HT1080 (cell line): ENCODE data around the gene TFF2. TPM values are rescaled to one million over a fixed set of nuclear protein-coding genes. Genes with fewer than 3 reads are reported as not detected.
A peak's percentile ranks its signal among the peaks of the same experiment; 100 is the strongest.

Source experiments
- DNase-seq: peaks from one replicate; pipeline ENCODE4 v3.0.0-alpha.2; 2015; ENCODE audit warnings: low read depth
- total RNA-seq: library from RNA; depleted of rRNA; stranded (reverse); fragments of >200 nt; shearing (Covaris generic); gene quantifications from 2 replicates; pipeline ENCODE4 v1.2.3, GENCODE V29; 2014

TFF2 gene
- total RNA-seq, 1 experiment from 2014 or later: not detected

DNA sequence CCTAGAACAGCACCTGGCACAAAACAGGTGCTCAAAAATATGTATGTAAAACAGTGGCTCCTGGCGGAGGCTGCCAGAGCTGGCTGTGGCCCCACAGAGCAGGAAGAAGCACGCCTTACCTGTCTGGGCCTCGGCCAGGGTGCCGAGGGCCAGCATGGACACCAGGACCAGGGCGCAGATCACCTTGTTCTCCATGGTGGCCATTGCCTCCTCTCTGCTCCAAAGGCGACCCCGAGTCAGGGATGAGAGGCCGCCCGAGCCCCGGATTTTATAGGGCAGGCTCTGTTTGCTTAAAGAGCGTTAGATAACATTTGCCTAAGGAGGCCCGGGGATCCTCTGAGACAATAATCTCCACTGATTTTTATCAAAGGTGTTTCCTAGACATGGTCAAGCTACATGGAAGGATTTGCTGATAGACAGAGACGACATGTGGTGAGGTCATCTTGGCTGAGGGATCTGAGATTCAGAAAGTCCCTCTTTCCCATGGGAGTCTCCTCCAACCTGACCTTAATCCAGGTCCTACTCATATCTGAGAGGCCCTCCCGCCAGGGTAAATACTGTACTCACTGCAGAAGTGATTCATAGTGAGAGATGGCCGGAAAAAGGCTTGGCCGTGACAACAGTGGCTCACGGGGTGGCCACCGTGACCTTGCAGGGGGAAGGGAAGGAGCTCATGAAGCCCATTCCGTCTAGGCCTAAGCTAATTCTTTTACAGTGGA lies 15.7 kb upstream of the TFF2 start, which contains the start of gene TFF1:
Gene TFF1 (minus strand): TSS at position 244 of the 719 bp plus-strand sequence. CDS start 40 bp downstream, at position 204.
- DNase-seq: peak; percentile 69

DNA sequence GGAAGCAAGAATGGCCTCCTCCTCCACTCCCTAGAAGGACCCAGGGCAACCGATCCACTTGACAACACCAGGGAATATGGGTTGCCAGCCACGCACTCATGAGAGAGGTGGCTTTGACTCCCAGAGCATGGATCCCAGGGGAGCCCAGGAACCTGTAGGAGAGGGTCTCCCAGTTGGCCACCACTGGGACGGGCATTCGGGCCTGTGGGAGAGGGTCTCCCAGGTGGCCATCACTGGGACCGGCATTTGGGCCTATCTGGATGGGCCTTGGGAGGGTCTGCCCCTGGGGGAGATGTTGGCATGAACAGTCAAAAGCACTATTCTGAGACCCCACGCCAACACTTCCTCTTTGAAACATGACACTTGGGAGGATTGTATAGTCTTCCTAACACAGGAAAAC lies 15.0 kb upstream of the TFF2 start:
- no peak for DNase-seq

DNA sequence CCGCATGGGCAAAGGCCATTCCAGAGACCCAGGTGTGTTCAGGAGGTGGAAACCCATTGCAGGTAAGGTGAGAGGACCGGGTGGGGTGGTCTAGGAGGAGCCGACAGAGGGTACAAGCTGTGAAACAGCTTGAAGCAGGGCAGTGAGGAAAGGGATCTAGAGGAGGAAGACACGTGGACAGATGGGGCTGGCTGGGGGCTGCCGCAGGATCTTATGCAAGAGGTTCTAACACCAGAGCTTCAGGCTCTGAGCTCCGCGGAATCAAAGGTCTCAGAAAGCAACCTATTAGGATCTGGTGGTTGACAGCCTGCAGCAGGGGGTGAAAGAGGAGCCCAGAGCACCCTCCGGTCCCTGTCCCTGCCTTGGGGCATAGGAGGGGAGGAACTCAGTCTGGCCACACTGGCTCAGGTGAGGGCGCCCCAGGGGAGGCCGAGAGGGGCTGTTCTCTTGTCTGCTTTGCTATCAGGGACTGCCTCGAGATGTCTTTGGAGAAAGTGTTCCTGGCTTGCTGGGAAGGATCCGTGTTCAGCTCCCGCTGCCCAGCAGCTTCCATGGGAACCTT lies 13.6 kb upstream of the TFF2 start:
- DNase-seq: no peak

DNA sequence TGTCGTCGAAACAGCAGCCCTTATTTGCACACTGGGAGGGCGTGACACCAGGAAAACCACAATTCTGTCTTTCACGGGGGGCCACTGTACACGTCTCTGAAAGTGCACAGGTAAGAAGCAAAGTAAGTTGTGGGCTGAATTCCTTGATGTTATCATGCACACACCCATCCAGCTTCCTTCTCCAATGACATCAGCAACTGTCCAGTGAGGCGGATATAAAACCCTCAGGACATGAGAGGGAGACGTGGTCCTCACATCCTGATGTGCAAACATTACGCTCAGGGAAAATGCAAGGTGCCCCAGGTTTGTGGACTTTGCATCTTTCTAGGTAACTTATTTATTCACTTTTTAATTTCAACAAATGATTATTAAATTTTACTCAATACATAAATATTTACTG lies 12.5 kb upstream of the TFF2 start:
- no peak for DNase-seq

DNA sequence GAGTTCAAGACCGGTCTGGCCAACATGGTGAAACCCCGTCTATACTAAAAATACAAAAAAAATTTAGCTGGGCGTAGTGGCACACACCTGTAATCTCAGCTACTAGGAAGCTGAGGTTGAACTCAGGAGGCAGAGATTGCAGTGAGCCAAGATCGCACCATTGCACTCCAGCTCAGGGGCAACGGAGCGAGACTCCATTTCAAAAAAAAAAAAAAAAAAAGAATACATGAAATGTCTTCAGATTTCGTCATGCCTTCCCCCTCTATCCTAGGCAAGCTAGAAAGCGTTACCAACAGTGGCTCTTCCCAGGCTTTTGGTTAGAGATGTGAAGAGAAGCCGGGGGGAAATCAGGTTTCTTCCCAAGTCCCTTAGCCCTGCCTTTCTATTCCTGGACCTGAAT lies 11.9 kb upstream of the TFF2 start:
- DNase-seq: no peak

DNA sequence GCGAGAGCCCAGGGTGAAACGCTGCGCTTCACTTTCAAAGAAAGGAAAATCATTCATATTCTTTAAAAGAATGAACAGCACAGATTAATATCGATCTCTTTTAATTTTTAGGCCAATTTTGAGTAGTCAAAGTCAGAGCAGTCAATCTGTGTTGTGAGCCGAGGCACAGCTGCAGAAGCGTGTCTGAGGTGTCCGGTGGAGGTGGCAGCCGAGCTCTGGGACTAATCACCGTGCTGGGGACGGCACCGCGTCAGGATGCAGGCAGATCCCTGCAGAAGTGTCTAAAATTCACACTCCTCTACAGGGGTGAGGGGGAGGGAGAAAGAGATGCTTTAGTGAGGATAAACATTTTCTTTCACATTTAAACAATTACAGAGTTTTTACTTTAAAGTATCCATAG lies 11.4 kb upstream of the TFF2 start:
- no peak for DNase-seq

DNA sequence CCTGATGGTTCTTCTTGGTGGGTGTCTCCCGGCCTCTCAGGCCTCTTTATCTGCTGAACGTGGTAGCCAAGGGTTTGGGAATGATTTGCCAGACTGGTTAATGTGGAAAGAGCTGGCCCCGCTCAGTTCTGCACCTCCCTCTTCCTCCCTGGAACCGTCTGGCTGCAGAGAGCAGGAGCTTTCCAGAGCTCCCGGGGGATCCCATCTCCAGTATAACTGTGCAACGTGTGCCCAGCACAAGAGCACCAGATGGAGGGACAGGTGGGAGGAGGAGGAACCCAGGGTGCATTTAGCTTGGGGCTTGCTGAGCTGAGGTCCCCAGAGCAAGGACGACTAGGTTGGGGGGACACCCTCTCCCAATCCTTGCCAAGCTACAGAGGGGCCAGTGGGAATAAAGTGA lies 10.5 kb upstream of the TFF2 start:
- no peak for DNase-seq

DNA sequence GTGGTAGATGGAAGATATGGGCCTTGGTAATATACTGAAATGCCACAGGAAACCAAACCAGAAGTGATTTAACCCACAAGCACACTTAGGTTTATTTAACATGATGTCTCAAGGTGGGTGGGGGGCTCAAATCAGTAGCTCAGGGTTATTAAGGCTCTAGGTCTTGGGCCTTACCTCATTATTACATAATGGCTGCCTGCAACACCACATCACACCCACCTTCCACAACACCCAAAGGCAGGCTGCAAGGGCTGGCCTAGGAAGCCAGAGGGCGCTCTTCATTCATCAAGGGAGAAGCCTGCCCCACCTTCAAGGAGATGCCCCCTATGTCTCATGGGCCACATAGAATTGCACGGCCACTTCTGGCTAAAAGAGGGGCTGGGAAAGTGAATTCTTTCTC lies 9.5 kb upstream of the TFF2 start:
- DNase-seq: no peak

DNA sequence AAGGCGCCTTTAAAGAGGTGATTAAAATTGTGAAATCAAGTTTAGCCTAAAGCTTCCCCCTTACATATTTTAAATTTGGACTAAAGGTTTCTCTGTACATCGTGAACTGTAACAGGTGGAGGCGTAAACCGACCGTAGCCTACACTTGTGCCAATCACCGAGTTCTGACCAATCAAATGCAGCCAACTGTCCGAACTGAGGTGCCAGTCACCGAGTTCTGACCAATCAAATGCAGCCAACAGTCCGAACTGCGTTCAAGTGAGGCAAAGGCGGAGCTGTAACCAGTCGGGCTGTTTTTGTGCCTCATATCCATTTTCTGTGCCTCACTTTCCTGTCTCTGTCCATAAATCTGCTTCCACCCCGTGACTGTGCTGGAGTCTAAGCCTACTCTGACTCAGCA lies 8.1 kb upstream of the TFF2 start:
- peak; percentile 36 for DNase-seq

DNA sequence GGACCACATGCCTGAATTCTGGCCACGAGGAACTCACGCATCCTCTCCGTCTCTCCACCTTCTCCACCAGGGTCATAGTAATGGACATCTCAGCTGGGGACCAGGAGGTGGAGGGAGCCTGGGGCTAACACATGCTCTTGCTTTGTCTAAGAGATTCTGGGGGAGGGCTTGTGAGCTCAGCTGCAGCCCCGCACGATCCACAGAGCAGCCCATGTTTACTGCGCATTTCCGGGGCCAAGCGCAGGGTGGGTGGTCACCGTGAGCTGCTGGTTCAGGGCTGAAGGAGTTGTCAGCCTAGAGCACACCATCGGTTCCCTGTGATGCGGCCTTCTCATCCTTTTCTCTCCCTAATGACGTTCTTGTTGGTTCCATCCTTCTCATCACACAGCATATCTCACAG lies 7.5 kb upstream of the TFF2 start:
- no peak for DNase-seq

DNA sequence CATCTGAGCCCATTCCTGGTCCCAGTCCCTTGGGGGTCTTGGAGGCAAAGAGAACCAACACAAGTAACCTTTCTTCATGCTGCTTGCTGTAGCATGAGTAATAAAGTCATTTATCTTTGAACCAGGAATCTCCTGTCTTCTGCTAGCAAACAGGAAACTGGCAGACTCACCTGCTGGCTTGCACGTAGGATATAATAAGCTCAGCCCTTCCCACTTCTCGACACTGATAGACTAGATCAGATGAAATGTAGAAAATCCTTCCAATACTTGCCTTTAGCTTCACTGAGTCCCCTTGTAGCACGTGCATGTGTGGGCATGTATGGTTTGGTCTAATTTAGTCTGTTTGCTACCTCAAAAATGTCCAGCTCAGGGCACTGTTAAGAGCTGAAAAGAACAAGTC lies 6.5 kb upstream of the TFF2 start:
- DNase-seq: no peak

DNA sequence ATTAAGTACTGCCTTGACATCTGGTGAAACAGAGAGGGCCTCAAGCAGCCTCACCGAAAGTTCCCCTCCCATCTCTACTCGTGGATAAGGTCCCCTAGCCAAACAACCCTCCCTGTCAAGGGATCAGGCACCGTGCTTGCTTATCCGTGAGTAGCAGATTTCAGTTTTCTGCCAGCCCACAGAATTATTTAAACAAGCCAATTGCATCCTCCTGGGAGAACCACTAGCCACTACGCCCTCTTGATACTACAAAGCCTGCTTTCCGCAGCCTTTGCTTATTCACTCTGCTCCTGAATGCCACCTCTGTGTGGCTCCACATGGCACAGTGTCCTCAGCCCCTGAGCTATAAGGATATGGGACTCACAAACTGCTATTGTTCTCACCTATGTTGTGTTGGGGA lies 5.9 kb upstream of the TFF2 start:
- DNase-seq: no peak

DNA sequence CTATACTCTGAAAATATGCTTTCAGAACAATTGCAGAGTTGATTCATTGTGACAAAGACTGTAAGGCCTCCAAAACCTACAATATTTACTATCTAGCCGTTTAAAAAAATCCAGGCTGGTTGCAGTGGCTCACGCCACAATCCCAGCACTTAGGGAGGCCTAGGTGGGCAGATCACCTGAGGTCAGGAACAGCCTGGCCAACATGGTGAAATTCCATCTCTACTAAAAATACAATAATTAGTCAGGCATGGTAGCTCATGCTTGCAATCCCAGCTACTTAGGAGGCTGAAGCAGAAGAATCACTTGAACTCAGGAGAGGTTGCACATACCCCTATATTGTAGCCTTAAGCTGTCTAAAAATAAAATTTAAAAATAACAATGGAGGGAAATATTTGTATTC lies 5.3 kb upstream of the TFF2 start:
- DNase-seq: no peak

DNA sequence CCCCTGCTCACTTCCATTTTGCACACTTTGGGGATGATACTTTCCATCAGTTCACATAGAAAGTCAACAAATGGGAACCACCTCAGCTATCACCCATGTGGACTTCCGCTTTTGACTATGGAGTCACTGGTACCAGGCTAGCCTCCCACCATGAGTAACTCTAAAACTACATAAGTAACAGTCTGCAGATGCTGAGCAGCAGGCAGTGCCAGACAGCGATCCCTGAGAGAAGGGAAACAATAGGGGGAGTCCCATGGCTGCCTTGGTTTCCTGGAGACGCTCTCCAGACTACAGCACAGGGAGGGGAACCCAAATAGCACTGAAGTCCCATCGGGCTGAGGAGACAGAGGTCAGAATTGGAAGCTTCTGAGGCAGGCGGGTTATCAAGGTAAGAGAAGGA lies 2.8 kb upstream of the TFF2 start:
- DNase-seq: no peak

DNA sequence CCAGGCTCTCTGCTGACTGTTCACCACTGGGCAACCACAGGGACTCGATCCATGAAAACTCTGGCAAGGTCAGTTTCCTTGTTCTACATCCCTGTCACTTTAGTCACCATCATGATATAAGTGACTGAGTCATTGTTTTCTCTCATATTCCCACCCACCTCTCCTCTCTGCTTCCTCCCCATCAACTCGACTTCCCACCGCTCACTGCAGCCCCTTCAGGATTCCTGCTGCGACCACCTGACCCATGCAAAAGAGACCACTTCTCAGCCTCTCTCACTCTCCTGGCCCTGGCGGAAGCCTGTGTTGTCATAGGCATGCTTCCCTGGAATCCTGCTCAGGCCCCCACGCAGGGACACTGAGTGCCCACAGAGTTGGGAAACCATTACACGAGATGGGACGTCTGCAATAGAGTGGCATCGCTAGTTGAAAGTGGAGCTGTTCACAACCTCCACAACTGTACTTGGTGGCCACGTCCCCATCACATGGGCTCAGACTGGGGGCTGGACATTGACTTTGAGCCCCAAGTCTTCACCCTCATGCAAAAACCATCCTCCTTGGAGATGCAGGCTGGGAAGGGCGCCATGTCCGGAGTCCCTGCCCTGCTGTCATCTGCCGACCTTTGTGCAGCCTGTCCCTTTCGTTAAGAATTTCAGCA lies 1.8 kb upstream of the TFF2 start:
- DNase-seq: peak; percentile 5

DNA sequence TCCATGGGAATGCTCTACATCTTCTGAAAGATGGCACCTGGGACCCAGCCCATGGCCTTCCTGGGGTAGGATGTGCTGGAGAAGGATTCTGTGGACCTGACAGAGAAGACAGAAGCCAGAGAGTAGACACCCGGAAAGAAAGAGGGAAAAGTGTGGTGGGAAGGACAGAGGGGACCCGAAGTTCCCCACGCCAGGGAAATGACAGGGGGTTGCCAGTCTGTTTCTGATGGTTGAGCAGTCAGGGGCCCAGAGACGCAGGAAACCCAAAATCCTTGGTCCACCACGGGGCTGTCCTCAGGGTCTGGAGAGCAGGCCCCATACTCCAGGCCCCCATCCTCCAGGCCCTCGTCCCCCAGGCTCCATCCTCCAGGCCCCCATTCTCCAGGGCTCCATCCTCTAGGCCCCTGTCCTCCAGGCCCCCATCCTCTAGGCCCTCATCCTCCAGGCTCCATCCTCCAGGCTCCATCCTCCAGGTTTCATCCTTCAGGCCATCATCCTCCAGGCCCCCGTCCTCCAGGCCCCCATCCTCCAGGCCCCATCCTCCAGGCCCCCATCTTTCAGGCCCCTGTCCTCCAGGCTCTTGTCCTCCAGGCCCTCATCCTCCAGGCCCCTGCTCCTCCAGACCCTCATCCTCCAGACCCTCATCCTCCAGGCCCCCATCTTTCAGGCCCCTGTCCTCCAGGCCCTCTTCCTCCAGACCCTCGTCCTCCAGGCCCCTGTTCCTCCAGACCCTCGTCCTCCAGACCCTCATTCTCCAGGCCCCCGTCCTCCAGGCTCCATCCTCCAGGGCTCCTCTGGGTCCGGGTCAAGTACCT lies 1.0 kb upstream of the TFF2 start:
- no peak for DNase-seq

DNA sequence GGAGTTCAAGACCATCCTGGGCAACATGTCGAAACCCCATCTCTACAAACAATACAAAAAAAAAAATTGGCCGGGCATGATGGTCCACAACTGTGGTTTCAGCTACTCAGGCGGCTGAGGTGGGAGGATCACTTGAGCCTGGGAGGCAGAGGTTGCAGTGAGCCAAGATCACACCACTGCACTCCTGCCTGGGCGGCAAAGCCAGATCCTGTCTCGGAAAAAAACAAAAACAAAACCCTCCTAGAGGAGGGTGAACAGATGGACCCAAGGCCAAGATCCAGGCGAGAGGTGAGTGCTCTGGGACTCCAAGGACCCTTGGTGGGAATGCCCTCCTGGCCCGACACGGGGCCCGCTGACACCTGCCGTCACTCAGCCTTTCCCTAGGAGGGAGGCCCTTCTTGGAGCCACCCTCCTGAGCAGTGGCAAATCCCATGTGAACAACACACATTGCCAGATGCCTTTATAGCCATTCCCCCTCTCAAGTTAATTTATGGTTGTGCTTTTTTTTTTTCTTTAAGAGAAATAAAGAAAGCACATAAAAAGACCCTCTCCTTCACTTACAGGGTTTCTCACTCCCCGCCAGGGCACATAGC lies 380 bp downstream of the TFF2 start:
- no peak for DNase-seq

DNA sequence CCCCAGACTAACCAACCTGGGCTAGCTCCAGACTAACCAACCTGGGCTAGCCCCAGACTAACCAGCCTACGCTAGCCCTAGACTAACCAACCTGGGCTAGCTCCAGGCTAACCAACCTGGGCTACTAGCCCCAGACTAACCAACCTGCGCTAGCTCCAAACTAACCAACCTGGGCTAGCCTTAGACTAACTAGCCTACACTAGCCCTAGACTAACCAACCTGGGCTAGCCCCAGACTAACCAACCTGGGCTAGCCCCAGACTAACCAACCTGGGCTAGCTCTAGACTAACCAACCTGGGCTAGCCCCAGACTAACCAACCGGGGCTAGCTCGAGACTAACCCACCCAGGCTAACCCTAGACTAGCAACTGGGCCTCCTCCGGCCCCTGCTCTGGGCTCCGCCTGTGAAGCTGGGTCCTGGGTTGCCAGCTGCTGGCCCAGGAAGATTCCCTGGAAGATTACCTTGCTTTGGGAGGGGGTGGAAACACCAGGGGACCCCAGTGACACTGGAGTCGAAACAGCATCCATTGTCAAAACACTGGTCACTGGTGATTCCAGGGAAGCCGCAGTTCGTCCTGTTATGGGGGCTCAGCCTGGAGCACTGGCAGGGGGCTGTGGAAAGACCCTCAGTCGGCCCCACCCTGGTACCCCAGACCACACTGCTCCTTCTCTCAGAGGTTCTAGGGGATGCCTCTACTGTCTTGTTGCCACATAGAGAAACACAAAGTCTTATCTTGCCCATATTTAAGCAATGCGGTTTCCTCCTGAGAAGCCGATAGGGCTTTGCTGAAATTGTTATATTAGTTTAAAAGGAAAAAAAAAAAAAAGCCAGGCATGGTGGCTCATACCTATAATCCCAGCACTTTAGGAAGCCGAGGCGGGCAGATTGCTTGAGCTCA lies 1.1 kb downstream of the TFF2 start:
- DNase-seq: no peak

DNA sequence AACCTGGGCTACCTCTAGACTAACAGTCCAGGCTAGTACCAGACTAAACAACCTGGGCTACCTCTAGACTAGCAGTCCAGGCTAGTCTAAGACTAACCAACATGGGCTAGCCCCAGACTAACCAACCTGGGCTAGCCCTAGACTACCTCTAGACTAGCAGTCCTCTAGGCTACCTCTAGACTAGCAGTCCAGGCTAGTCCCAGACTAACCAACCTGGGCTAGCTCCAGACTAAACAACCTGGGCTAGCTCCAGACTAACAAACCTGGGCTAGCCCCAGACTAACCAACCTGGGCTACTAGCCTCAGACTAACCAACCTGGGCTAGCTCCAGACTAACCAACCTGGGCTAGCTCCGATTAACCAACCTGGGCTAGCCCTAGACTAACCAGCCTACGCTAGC lies 2.0 kb downstream of the TFF2 start:
- DNase-seq: no peak

DNA sequence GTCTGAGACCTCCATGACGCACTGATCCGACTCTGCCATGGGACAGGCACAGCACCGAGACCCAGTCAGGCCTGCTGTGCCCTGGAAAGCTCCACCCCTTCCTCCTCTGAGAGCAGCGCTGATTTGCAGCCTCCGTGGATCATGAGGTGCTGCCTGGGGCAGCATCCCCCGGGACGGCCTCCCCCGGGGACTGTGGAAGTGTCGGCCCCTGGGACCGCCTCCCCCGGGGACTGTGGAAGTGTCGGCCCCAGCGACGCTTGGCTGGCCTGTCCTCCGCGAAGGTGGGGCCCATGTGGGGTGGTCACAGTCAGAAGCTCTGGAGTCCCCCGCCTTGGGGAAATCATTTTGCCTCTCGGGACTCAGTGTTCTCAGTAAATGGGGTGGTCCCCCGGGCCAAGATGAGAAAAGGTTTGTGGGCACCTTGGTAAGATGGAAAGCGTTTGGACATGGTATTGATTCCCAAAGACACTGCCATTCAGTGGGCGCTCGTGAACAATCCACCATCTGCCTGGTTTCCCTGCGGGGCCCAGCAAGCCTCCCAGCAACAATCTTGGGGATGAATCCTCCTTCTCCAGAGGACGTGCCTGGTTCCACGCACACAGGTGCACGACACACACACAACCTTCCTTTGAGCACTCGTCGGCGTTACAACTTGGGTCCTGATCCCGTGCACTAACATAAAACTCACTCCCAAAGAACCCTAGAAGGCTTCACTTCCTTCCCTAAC lies 3.0 kb downstream of the TFF2 start:
- no peak for DNase-seq
